ENCODE data around the gene ACTL10. TPM values are rescaled to one million over a fixed set of nuclear protein-coding genes. Genes with fewer than 3 reads are reported as not detected.

The ACTL10 gene
- total and polyA plus RNA-seq, 8 donors, result 0.30 to 2.3 (median 0.56) TPM

GRCh38 chr20:33649201-33649681 lies 17.5 kb upstream of the ACTL10 start:
- no peak for TF ChIP-seq CTCF (IDR thresholded peaks at IDR 0.05)
- no peaks in the 10 kb centered on the region for H3K27me3 ChIP-seq
- intact Hi-C loops (cut with DNase I), result no loop called here
- no peaks in the 10 kb centered on the region for H3K9me3 ChIP-seq
- DNase-seq, result peak in 2 of 4 donors; percentile 60 to 84
- H3K36me3 ChIP-seq, result peaks cover 0 to 17% of the 10 kb centered on the region in 2 donors
- H3K4me3 ChIP-seq, result no peak overlapping the region
- peak; percentile 65 for ATAC-seq
- H3K27ac ChIP-seq, result peak overlapping the region in 1 of 2 donors; percentile 2
- H3K4me1 ChIP-seq, result peaks cover 10 to 15% of the 10 kb centered on the region in 2 donors

GRCh38 chr20:33650111-33650752 lies 16.5 kb upstream of the ACTL10 start:
- no peaks in the 10 kb centered on the region for H3K27me3 ChIP-seq
- H3K36me3 ChIP-seq, result peaks cover 0 to 8% of the 10 kb centered on the region in 2 donors
- no peak overlapping the region for H3K4me3 ChIP-seq
- peaks cover 10 to 15% of the 10 kb centered on the region in 2 donors for H3K4me1 ChIP-seq
- ATAC-seq, result no peak
- H3K9me3 ChIP-seq, result no peaks in the 10 kb centered on the region
- intact Hi-C loops (cut with DNase I), result loop anchor here in 1 of 2 donors (5.0 kb wide), 1 partner anchor 188 kb away; no protein-coding TSS in a partner anchor
- no peak for TF ChIP-seq CTCF (IDR thresholded peaks at IDR 0.05)
- peak in 1 of 4 donors; percentile 25 for DNase-seq
- H3K27ac ChIP-seq, result no peak overlapping the region

GRCh38 chr20:33650753-33651561 lies 15.8 kb upstream of the ACTL10 start:
- Histone ChIP-seq H3K27ac (no peak overlapping the region), H3K4me3 (no peak overlapping the region), H3K9me3 (no peaks in the 10 kb centered on the region), H3K4me1 (peaks cover 10 to 15% of the 10 kb centered on the region in 2 donors), H3K36me3 (peaks cover 0 to under 1% of the 10 kb centered on the region in 2 donors), H3K27me3 (no peaks in the 10 kb centered on the region)
- TF ChIP-seq CTCF (IDR thresholded peaks at IDR 0.05), result no peak
- DNase-seq, result peak in 1 of 4 donors; percentile 52
- intact Hi-C loops (cut with DNase I), result loop anchor here in 1 of 2 donors (5.0 kb wide), 1 partner anchor 189 kb away; no protein-coding TSS in a partner anchor
- peak; percentile 11 for ATAC-seq

- intact Hi-C loops (cut with DNase I), result loop anchor here in 1 of 2 donors (5.0 kb wide), 1 partner anchor 189 kb away; no protein-coding TSS in a partner anchor
- Histone ChIP-seq H3K4me3 (no peak overlapping the region), H3K9me3 (no peaks in the 10 kb centered on the region), H3K27me3 (no peaks in the 10 kb centered on the region), H3K4me1 (peaks cover 10 to 15% of the 10 kb centered on the region in 2 donors), H3K27ac (no peak overlapping the region), H3K36me3 (peaks cover 0 to 1% of the 10 kb centered on the region in 2 donors)
- no peak for TF ChIP-seq CTCF (IDR thresholded peaks at IDR 0.05)
- no peak for ATAC-seq
- peak in 1 of 4 donors; percentile 23 for DNase-seq
These were observed 15.1 kb upstream of the ACTL10 start for GRCh38 chr20:33651562-33652048.

All from left lung (tissue), 10 donors.